Sigmoid colon (tissue), 7 donors: Measurements from ENCODE around the gene SYT9. TPM values are rescaled to one million over a fixed set of nuclear protein-coding genes. Genes with fewer than 3 reads are reported as not detected.

Source experiments
- DNase-seq: peaks from one replicate; pipeline ENCODE4 v3.0.0-alpha.2; 2019
- H3K27ac ChIP-seq, 4 donors: fragments of 200-600 bp; sonication (generic); one replicate each; pipeline ENCODE4 v1.5.1; 2016 to 2019; ENCODE audit warnings: mild to moderate bottlenecking in 1 of 4
- H3K27me3 ChIP-seq, 3 donors: fragments of 200-600 bp; sonication (generic); one replicate each; pipeline ENCODE4 v1.5.1; 2019; ENCODE audit warnings: mild to moderate bottlenecking in 1 of 3
- H3K36me3 ChIP-seq, 4 donors: fragments of 200-600 bp; sonication (generic); one replicate each; pipeline ENCODE4 v1.5.1; 2016 to 2019
- H3K4me1 ChIP-seq, 4 donors: fragments of 200-600 bp; sonication (generic); one replicate each; pipeline ENCODE4 v1.5.1; 2017 to 2019
- H3K4me3 ChIP-seq, 4 donors: fragments of 200-600 bp; sonication (generic); one replicate each; pipeline ENCODE4 v1.5.1; 2017 to 2019; ENCODE audit warnings: mild to moderate bottlenecking in 2 of 4, moderate library complexity in 1 of 4
- H3K9me3 ChIP-seq, 4 donors: fragments of 200-600 bp in 3 of 4; sonication (generic) in 3 of 4; one replicate each; pipeline versions ENCODE4 v1.5.1 to v1.6.1; 2013 to 2019
- CTCF ChIP-seq, 4 experiments: fragments of 450-650 bp in 3 of 4; fragments of 200-600 bp in 1 of 4; IDR thresholded peaks; one replicate each; pipeline ENCODE4 v1.5.1; 2016 to 2019; ENCODE audit warnings: antibody characterized with exemption in 4 of 4, mild to moderate bottlenecking in 3 of 4, moderate library complexity in 2 of 4
- EP300 ChIP-seq, 4 donors: sonication (generic); formaldehyde crosslinking; IDR thresholded peaks; one replicate each; pipeline ENCODE4 v1.6.1; 2017; ENCODE audit warnings: antibody characterized with exemption in 4 of 4
- POLR2A ChIP-seq, 2 donors: fragments of 450-650 bp; IDR thresholded peaks; one replicate each; pipeline ENCODE4 v1.6.1; 2016; ENCODE audit warnings: antibody characterized with exemption in 2 of 2, mild to moderate bottlenecking in 2 of 2, moderate library complexity in 2 of 2
- POLR2AphosphoS5 ChIP-seq, 4 donors: sonication (generic); formaldehyde crosslinking; IDR thresholded peaks; one replicate each; pipeline ENCODE4 v1.6.1; 2017; ENCODE audit warnings: antibody characterized with exemption in 4 of 4
- WGBS, 2 donors: extraction: QIAGEN DNeasy Blood & Tissue Kit; methylation state at CpG; one replicate each; pipeline ENCODE4 v1.1.7; 2013; 5-methylcytosine and 5-hydroxymethylcytosine counted together
- intact Hi-C: fragments of 100-400 bp; cut with DNase I; formaldehyde crosslinking; loops from one replicate; pipeline ENCODE4 v1.15.1; 2023
- polyA plus RNA-seq, 3 donors: library from polyadenylated mRNA; stranded (reverse); fragments of 200-250 nt; gene quantifications; one replicate each; pipeline ENCODE4 v1.2.3, GENCODE V29; 2013
- total RNA-seq, 4 donors: library from RNA; depleted of rRNA; stranded (reverse); fragments of >200 nt; gene quantifications; one replicate each; pipeline ENCODE4 v1.1.0, GENCODE V29; 2016
- donor health status: healthy with polysubstance abuse.
- donor health status: Bipolar disorder and iron deficiency.
- donor health status: healthy.

Gene SYT9
- total and polyA plus RNA-seq, 7 donors, result 0.16 to 1.1 (median 0.28) TPM; not detected in 2

- intact Hi-C loops, result no loop called here
- H3K27me3 ChIP-seq, result no peaks in the 10 kb centered on the region
- no peak overlapping the region for H3K4me3 ChIP-seq
- 79 to 88% methylated on average over 2 of the region's 2 CpGs for WGBS, 2 donors
- no peak for TF ChIP-seq POLR2A (IDR thresholded peaks at IDR 0.05)
- TF ChIP-seq EP300 (IDR thresholded peaks at IDR 0.05), result no peak
- no peak for TF ChIP-seq CTCF (IDR thresholded peaks at IDR 0.05)
- TF ChIP-seq POLR2AphosphoS5 (IDR thresholded peaks at IDR 0.05), result no peak
- H3K9me3 ChIP-seq, result peaks cover 0 to 2% (median 0%) of the 10 kb centered on the region in 4 donors
- H3K27ac ChIP-seq, result no peak overlapping the region
- no peaks in the 10 kb centered on the region for H3K4me1 ChIP-seq
- H3K36me3 ChIP-seq, result no peaks in the 10 kb centered on the region
- DNase-seq, result no peak
These were observed 167.2 kb downstream of the SYT9 start for GRCh38 chr11:7418906-7419305.

DNA sequence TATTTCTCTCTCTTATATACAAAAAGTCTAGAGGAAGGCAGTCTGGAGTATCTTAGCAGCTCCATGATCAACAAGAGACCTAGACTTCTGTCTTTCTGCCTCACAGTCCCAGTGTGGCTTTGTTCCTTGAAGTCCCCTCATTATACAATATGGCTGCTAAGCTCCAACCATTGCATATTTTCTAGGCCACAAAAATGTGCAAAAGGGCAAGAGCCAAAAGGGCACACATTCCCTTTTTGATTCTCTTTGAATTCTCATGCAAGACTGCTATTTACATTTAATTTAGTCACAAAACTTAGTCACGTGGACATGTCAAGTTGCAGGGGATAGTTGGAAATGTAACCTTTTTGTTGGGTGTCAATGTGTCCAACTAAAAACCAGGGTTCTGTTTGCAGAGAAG, 169.4 kb downstream of the SYT9 start:
- no peak for TF ChIP-seq POLR2A (IDR thresholded peaks at IDR 0.05)
- no peak for TF ChIP-seq POLR2AphosphoS5 (IDR thresholded peaks at IDR 0.05)
- TF ChIP-seq CTCF (IDR thresholded peaks at IDR 0.05), result no peak
- TF ChIP-seq EP300 (IDR thresholded peaks at IDR 0.05), result no peak

DNA sequence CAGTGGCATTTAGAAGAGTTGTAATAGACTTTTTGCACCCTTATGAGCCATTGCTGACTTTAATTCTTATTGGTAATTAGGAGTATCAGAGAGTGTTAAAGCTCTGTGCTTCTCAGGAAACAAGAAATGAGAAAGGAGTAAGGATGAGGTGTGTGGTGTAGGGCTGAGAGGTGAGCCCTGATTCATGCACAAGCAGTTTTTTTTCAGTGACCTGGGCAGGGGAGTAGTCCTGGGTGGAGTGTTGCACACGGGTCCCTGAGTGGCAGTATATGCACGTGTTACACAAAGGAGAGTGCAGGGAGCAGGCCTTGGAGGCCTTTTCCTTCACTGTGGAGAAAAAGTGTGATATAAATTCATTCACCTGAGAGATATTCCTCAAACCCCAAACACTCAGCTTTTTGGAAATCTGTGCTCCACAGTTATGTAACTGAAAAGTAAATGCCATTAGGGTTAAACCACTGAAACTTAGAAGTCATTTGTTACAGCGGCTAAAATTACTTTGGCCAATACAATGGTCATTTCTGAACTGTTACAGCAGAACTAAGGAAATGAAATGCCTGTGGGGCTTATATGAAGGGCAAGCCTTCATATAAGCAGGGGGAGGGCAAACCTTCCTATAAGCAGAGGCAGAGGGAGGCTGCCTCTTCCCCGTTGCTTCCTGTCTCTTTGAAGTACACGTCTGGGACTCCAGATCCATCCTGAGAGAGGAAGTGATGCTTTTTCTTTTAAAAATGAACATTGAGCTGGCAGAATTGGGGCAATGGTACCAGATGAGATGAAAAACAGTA, 171.0 kb downstream of the SYT9 start:
- no peak overlapping the region for H3K27ac ChIP-seq
- no peaks in the 10 kb centered on the region for H3K4me1 ChIP-seq
- DNase-seq, result no peak
- no peak overlapping the region for H3K4me3 ChIP-seq
- H3K36me3 ChIP-seq, result no peaks in the 10 kb centered on the region
- intact Hi-C loops, result no loop called here
- 53 to 56% methylated on average over 5 of the region's 5 CpGs for WGBS, 2 donors
- peaks cover 0 to 2% (median 0%) of the 10 kb centered on the region in 4 donors for H3K9me3 ChIP-seq
- H3K27me3 ChIP-seq, result no peaks in the 10 kb centered on the region
- no peak for TF ChIP-seq EP300 (IDR thresholded peaks at IDR 0.05)
- no peak for TF ChIP-seq POLR2AphosphoS5 (IDR thresholded peaks at IDR 0.05)
- TF ChIP-seq POLR2A (IDR thresholded peaks at IDR 0.05), result no peak
- no peak for TF ChIP-seq CTCF (IDR thresholded peaks at IDR 0.05)

More for the DNA sequence above, 169.4 kb downstream of the SYT9 start:
- intact Hi-C loops, result no loop called here
- Histone ChIP-seq H3K27me3 (no peaks in the 10 kb centered on the region), H3K4me3 (no peak overlapping the region), H3K36me3 (no peaks in the 10 kb centered on the region), H3K27ac (no peak overlapping the region), H3K9me3 (peaks cover 0 to 2% (median 0%) of the 10 kb centered on the region in 4 donors), H3K4me1 (no peaks in the 10 kb centered on the region)
- no peak for DNase-seq
- WGBS, 2 donors, result 35 to 84% methylated on average over 1 of the region's 1 CpG

DNA sequence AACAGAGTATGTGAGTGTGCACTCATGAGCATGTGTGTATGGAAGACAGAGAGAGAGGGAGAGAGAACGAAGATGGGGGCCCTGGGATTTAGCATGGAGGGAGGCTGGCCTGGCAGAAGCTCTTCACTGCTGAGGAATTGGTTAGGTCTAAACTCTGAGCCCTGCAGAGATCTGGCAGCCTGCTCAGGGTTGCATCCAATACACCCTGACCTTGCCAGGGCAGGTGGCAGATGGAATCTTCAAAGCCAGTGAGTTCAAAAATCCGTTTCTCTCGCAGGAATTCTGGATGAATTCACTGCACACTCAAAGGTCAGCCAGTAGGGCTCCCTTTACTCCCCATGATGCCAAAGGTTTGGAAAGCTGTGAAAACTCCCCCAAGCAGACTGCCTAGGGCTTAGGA, 172.2 kb downstream of the SYT9 start:
- intact Hi-C loops, result no loop called here
- WGBS, 2 donors, result 77 to 85% methylated on average over 3 of the region's 3 CpGs

More for the DNA sequence above, 172.2 kb downstream of the SYT9 start:
- Histone ChIP-seq H3K27me3 (no peaks in the 10 kb centered on the region), H3K9me3 (no peaks in the 10 kb centered on the region), H3K27ac (no peak overlapping the region), H3K4me3 (no peak overlapping the region), H3K4me1 (no peaks in the 10 kb centered on the region), H3K36me3 (no peaks in the 10 kb centered on the region)
- no peak for TF ChIP-seq EP300 (IDR thresholded peaks at IDR 0.05)
- no peak for TF ChIP-seq CTCF (IDR thresholded peaks at IDR 0.05)
- TF ChIP-seq POLR2A (IDR thresholded peaks at IDR 0.05), result no peak
- TF ChIP-seq POLR2AphosphoS5 (IDR thresholded peaks at IDR 0.05), result no peak
- DNase-seq, result no peak
